ENCODE results near the gene LGR4. TPM values are rescaled to one million over a fixed set of nuclear protein-coding genes. Genes with fewer than 3 reads are reported as not detected.
"Not testable (repeated sequence)": the region's sequence is repeated elsewhere in the genome, so short reads cannot be mapped to it uniquely, and the experiment has no call there.

The LGR4 gene, protein sequence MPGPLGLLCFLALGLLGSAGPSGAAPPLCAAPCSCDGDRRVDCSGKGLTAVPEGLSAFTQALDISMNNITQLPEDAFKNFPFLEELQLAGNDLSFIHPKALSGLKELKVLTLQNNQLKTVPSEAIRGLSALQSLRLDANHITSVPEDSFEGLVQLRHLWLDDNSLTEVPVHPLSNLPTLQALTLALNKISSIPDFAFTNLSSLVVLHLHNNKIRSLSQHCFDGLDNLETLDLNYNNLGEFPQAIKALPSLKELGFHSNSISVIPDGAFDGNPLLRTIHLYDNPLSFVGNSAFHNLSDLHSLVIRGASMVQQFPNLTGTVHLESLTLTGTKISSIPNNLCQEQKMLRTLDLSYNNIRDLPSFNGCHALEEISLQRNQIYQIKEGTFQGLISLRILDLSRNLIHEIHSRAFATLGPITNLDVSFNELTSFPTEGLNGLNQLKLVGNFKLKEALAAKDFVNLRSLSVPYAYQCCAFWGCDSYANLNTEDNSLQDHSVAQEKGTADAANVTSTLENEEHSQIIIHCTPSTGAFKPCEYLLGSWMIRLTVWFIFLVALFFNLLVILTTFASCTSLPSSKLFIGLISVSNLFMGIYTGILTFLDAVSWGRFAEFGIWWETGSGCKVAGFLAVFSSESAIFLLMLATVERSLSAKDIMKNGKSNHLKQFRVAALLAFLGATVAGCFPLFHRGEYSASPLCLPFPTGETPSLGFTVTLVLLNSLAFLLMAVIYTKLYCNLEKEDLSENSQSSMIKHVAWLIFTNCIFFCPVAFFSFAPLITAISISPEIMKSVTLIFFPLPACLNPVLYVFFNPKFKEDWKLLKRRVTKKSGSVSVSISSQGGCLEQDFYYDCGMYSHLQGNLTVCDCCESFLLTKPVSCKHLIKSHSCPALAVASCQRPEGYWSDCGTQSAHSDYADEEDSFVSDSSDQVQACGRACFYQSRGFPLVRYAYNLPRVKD
- polyA plus RNA-seq (ENCODE audit: insufficient read length in 4 of 4), result 100 to 1,000 TPM in 3 of 4 donors, 10 to 100 TPM in 1; 45.8 to 159 (median 135) TPM

DNA sequence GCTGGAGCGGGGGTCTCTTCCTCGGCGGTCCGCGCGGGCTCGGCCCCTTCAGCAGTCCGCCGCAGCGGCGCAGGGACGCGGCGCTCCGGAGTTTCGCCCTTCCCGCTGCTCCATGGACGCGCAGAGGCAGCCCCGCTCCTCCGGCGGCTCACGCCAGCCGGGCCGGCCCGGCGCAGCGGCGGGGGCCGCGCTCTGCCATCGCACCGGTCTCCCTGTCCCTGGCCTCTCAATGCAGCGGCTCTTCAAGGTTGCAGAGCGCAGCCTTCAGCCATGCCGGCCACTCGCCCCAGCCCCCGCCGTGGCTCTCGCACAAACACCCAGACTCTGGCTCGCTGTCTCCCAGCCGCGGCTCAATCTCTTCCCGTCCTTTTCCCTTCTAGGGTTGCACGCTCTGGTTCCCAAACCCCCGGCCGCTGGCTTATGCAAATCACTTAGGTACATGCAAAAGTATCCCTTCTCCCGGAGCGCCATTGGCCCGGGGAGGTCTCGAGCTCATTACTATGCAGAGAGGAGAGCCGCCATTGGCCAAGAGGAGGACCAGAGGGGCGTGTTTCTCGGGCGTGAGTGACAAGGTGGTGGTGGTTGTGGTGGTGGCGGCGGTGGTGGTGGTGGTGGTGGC is at the start of gene LGR4:
Gene LGR4 (minus strand): TSS at position 393 of the 619 bp plus-strand sequence. CDS start 488 bp downstream, outside the sequence.
- peak; percentile 86 to 95 (median 89) for DNase-seq (ENCODE audit: low read depth in 4 of 4, low spot score in 3 of 4)

DNA sequence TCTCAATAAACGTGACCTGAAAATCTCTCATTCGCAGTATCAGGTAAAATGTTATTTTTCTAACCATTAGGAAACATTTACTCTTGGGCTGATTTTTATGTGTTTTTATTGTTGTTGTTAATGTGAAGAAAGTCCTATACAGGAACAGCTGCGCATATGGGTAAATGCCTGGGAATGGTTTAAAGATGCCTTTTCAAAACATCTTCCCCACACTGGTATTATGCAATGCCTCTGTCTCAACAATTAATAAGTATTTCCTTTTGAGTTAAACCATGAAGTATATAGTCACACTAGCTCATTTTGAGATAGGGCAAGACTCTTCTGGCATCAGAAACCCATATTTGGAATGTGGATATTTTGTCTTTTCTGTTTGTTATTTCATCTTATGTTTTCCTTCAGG is 47.6 kb upstream of the LGR4 start:
- DNase-seq (ENCODE audit: low read depth in 4 of 4, low spot score in 3 of 4), result no peak

DNA sequence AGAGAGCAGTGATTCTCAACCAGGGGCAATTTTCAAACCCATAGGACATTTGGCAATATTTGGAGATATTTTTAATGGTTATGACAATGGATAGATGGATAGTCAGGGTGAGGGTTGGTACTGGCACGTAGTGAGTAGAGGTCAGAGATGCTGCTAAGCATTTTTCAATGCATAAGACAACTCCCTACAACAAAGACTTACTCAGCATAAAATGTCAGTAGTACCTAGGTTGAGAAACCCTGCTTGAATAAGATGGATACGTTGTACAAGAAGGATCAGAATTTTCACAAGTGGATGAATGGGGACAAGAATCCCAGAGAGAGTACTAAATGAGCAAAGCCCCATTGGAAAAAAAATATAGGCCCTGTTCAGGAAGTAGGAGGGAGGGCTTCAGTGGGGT is 45.9 kb upstream of the LGR4 start:
- DNase-seq (ENCODE audit: low read depth in 4 of 4, low spot score in 3 of 4), result no peak

DNA sequence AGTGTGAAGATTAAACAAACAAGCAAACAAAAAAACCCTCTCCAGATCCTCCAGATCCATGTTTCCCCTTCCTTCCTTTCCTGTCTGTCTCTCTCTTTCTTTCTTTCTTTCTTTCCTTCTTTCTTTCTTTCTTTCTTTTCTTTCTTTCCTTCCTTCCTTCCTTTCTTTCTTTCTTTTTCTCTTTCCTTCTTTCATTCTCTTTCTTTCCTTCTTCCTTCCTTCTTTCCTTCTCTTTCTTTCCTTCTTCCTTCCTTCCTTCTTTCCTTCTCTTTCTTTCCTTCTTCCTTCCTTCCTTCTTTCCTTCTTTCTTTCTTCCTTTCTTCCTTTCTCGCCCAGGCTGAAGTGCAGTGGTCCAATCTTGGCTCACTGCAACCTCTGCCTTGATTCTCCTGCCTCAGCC is 44.9 kb upstream of the LGR4 start:
- not testable (repeated sequence) for DNase-seq (ENCODE audit: low read depth in 4 of 4, low spot score in 3 of 4)

DNA sequence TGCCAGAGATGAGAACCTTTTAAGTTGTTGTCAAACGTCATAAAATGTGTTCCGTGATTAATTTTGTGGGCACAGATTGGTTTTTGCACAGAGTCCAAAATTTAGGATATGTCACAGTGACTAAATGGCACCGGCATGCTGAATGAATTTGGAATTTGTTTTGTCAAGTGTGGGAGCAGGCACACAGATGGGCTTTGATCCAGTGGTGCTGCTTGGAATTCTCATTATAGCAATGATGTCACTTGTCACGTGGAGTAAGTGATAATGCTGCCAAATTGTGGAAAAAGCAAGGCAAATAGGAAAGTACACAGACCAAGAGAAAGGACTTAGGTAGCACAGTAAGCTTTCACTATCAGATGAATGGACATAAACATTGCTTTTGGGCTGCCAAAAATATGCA is 42.0 kb upstream of the LGR4 start:
- DNase-seq (ENCODE audit: low read depth in 4 of 4, low spot score in 3 of 4), result no peak

DNA sequence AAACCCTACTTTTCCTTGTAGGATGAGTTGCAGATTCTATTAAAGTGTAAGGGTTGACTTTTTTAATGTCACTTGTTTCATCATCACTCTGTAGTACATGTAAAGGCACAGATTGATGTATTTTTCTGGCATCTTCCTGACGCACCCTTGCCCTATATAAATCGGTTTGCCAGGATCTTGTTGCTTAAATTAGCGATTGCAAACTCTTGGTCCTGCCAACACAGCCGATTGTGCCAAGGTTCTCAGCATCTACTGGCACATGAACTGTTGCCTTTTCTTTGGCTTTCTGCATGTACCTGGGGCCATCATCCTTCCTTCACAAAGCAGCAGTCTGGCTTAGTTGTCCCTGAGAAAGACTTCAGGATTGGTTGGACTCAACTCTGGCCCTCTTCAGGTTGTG is 41.5 kb upstream of the LGR4 start:
- no peak for DNase-seq (ENCODE audit: low read depth in 4 of 4, low spot score in 3 of 4)

DNA sequence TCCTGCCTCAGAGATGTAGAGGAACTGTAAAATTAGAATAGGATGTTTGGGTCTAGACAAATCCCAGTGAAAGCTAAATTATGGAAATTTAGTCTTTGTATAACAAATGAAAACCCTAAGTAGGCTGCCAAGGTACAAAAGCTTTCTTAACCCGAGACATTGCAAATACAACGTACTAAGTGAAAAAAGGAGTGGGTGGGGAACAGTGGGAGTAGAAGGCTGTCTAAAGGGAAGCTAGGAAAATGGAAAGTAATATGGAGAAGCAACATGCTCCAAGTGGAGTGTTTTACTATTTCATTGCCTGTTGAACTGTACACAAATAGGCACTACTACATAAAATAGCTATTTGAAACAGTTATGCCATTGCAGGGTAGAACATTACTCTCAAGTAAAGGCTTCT is 40.8 kb upstream of the LGR4 start:
- DNase-seq (ENCODE audit: low read depth in 4 of 4, low spot score in 3 of 4), result no peak

DNA sequence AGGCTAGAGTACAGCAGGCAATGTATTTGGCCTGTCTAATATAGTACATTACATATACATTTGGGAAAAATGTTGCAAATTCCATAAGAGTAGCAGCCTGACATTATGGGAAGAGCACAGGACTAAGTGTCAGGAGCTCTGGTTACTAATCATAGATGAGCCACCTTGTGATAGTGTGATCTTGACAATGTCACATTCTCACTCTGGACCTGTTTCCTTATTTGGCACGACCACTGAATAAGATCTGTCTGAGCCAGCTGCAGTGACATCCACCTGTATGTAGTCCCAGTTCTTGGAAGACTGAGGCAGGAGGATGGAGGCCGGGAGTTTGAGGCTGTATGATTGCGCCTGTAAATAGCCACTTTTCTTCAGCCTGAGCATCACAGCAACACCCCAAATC is 39.6 kb upstream of the LGR4 start:
- no peak for DNase-seq (ENCODE audit: low read depth in 4 of 4, low spot score in 3 of 4)

DNA sequence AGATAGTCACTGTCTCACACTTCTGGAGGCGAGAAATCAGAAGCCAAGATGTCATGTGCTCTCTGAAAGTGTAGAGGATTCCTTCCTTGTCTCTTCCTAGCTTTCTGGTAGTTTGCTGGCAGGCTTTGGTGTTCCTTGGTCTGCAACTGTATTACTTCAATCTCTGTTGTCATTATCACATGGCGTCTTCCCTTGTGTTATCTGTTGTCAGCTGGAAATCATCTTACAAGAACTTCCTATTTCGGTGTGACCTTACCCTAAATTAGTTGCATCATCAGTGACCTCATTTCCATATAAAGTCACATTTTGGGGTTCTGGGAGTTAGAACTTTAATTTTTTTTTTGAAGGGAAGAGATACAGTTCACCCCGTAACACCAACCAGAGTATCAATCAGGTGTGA is 37.3 kb upstream of the LGR4 start:
- no peak for DNase-seq (ENCODE audit: low read depth in 4 of 4, low spot score in 3 of 4)

DNA sequence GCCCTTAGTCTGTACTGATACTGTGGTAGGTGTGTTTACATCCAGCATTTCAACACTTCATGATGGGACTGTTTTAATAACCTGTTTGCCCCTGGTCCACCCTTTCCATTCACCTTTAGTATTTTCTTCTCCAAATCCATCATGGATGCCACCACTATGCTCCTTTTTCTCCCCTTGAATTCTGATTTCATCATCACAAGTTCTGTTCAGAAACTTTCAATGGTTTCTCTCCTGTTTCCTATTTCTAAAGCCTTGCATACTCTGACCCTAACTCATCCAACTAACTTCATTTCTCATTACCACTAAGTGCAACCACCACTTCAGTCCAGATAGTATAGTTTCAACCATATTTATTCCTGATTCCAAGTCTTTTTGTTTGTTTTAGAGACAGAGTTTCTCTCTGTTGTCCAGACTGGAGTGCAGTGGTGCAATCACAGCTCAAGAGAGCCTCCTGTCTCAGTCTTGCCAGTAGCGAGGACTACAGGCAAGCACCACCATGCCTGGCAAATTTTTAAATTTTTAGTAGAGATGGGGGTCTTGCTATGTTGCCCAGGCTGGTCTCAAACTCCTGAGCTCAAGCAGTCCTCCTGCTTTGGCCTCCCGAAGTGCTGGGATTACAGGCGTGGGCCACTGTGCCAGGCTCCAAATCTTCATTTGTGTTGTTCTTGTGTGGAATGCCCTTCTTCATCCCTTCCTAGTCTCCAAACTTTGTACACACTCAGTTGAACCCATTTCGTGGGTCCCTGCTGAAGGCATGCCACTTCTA is 35.1 kb upstream of the LGR4 start:
- DNase-seq (ENCODE audit: low read depth in 4 of 4, low spot score in 3 of 4), result no peak

DNA sequence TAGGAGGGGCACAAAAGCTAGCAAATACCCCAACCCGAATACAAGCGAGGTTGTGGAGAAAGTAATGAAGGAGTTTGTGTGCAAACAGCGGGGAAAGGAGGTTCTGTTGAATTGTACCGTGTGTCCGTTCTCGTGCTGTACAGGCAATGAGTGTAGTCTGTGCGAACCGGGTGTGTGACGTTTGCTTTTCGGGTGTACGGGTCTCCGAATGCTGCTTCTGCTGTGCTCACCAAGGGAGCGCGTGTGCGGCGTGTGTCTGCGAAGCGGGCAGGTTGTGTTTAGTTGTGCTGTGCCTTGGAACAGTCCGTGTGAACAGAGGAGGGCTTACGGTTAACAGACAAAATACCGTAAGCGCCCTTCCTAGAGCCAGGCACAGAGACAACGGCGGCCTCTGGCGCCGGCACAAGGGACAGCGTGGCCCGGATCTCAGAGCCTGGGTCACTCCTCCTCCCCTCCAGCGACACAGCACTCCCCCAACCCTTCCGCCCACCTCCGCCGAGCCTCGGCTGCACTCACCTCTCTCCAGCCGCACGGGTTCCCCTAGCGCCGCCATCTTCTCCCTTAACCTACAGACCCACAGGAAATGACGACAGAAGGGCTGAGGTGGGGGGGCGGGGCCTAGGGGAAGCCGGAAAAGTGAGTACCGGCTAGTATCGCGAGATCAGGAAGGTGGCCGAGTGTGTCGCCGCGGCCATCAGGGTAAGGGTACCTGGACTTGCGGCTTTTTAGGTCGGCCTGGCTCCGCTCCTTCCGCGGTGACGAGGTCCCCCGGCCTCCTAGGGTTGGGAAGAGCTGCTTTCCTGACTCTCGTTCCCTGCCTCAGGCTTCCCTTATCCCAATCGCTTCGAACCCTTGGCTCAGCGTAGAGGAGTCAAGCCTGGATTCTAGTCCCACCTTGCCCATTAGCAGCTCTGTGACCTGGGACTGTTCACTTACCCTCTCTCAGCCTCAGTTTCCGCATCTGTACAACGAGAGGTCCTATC is 33.9 kb upstream of the LGR4 start, which contains the start of gene LIN7C:
Gene LIN7C (minus strand): TSS at position 570 of the 983 bp plus-strand sequence. CDS start 17 bp downstream, at position 553.
- DNase-seq (ENCODE audit: low read depth in 4 of 4, low spot score in 3 of 4), result peak; percentile 91 to 95 (median 94)

DNA sequence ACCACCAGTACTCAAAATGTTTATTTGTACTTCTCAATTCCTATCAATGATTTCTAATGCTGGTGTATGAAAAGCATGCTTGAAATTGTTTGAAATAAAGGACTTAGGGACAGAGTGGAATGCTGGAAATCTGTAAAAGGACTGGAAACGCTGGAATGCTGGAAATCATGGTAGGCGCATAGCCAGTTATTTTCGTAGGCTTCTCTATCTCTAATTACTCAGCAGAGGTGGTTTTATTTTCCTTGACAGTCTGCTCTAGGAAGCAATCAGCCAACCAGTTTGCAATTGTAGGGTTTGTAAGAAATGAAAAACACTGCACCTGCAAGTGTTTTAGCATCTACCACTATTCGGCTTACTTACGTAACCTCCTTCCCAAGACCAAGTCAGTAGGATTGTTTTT is 33.2 kb upstream of the LGR4 start:
- DNase-seq (ENCODE audit: low read depth in 4 of 4, low spot score in 3 of 4), result no peak

DNA sequence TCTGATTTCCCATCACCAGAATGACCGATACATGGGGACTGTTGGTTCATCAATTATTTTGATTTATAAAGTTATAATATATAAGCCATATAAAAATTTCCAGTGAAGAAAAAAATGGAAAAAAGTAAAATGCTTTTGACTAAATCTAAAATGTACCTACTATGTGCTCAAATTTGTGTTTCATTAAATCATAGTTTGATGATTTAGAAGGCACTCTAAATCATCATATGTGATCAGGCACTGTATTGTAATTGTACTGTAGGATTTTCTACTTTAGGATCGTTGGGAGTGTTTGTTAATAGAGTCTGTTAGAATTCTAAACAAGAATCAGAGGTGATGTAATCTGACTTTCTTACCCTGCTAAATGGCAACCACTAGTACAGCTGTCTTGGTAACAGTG is 31.6 kb upstream of the LGR4 start:
- no peak for DNase-seq (ENCODE audit: low read depth in 4 of 4, low spot score in 3 of 4)

DNA sequence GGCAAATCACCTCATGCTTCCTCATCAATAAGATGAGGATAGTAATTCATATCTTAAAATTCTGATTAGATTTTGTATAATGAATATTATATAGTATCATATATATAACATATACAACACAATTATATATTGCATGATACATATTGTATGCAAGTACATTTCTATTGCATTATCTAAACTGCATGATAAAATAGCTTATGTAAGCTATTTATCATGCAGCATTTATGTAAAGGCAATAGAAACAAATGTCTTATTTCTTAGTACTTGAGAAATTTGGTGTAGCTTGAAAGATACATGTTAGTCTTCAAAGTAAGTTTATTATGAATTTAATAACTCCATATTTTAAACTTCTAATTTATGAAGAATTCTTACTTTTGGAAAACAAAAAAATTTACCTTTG is 28.5 kb upstream of the LGR4 start:
- no peak for DNase-seq (ENCODE audit: low read depth in 4 of 4, low spot score in 3 of 4)

DNA sequence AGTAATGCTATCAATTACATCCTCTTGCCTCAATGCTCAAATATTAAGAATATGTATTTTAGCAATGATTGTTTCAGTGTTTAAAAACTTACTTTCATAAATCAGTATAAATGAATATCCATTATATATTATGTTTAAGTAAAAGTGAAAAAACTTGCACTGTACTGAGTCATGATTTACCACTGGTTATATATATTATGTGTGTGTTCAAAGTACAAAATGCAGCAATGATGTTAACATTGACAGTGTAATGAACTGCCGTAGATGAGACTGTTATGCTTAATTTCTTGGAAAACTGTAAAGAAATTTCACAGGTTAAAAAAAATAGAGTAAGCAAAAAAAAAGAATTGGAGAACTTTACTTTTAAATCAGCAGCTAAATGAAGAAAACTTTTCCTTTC is 25.3 kb upstream of the LGR4 start:
- DNase-seq (ENCODE audit: low read depth in 4 of 4, low spot score in 3 of 4), result no peak

DNA sequence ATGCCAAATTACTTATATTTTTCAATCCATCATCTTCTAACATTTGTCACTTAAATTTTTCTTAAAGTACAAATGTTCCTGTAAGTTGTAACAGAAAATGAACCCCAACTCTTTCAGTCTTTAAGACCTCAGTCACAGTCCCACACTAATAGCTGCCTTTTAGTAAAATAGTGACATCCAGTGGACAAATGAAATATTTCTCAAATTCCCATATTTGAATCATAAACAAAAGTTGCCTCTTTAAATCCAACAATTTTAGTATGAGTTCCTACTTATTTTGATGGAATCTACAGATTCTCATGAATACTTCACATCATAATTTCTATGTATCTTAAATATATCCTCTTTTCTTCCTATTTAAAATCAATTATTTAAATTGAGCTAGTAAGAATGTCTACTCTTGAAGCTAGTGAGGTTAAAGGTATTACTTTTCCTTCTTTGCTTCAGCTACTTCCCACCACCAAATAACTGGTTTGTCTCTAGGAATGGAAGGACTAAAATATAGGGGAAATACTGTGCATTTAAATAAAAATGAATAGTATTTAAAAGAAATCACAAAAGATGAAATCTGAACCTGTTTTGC is 24.8 kb upstream of the LGR4 start:
- DNase-seq (ENCODE audit: low read depth in 4 of 4, low spot score in 3 of 4), result peak in 1 of 4 donors; percentile 6

DNA sequence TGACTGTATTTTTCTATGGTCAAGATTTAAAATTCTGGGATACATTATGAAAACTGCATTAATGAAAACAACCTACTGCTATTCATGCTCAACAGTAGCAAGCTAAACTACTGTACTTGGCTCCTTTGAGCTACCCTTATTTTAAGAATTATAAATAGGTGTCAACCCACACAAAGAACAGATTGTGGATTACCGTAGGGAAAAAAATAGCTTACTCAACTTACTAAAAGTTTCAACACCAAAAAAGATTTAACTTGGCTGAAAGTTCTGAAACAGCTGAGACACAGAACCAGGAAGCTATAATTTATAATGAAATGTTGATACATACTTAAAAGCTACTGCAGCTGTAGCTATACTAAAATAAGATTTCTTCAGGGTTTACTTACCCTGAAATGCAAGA is 23.9 kb upstream of the LGR4 start:
- DNase-seq (ENCODE audit: low read depth in 4 of 4, low spot score in 3 of 4), result no peak

DNA sequence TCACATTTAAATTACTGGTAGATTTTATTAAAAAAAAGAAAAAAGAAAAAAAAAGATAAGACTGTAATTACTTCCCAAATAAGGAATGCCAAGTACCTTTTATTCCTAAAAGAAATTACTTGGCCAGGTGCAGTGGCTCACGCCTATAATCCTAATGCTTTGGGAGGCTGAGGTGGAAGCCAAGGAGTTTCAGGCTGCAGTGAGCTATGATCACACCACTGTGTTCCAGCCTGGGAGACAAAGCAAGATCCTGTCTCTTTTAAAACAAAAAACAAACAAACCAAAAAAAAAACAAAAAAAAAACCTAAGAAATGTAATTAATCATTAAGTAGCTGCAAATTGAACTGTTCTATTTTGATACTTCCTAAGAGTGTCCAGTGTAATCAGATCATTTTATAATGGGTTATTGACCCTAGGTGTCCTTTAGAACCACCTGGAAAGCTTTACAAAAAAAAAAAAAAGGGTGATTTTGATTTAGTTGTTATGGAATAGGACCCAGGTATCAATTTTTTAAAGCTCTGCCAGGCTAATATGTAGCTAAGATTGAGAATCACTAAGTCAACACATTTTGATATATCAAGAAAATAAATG is 23.2 kb upstream of the LGR4 start:
- DNase-seq (ENCODE audit: low read depth in 4 of 4, low spot score in 3 of 4), result no peak
